ENCODE results near the gene MTCL3.

MTCL3 gene

DNA sequence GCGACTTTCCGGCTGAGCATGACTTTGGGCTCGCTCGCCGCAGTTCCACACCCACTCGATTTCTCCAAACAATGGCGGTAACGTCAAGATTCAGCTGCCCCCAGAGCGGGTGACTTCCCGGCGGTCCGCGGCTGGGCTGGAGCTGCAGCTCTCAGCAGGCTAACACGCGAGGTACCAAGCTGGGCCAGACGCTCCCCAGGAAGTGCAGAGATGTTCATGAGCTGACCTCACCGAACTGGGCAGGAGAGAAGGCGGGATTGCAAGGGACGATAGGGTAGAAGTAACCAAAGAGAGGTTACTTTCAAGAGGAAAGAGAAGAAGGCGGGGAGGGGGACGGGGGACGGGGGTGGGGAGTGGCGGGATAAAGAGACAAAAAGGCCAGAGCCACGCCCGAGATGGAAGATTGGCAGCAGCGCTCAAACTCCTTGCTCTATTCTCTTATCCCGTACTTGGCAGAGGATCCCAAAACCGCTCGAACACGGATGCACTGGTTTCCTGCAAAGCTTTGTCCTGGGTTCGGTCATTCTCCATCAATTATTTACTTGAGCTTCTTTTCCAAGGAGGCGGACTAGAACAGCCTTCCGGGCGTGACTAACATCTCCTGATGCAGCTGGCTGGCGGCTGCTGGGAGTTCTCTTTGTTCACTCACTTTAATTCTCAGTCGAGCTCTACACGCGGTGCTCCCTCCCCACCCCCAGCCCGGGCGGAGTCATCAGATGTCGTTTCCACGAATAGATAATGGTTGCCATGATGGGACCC, at the start of gene MTCL3:
MTCL3 (minus strand) TSS at position 626 of the 759 bp plus-strand sequence.
- POLR2A ChIA-PET, result interaction anchor here (0.5 to 0.6 kb wide), 3 partner anchors 148 to 824 kb away, joined by 3 to 6 read pairs (median 4); no protein-coding TSS in a partner anchor
- CTCF ChIA-PET, result interaction anchor here (0.6 to 4.9 kb wide), 7 partner anchors 10 to 107 kb away, joined by 3 to 22 read pairs (median 4); no protein-coding TSS in a partner anchor
- Mint-ChIP-seq H3K4me1 (peaks cover 44% of the 10 kb centered on the region), H3K27me3 (peaks cover 56% of the 10 kb centered on the region), H3K4me3 (peak within 1 kb of the TSS; percentile 71), H3K27ac (peak within 1 kb of the TSS; percentile 42), H3K9me3 (no peaks in the 10 kb centered on the region), H3K36me3 (ENCODE audit: low read depth) (peaks cover 3% of the 10 kb centered on the region)
- peak; percentile 18 for DNase-seq

DNA sequence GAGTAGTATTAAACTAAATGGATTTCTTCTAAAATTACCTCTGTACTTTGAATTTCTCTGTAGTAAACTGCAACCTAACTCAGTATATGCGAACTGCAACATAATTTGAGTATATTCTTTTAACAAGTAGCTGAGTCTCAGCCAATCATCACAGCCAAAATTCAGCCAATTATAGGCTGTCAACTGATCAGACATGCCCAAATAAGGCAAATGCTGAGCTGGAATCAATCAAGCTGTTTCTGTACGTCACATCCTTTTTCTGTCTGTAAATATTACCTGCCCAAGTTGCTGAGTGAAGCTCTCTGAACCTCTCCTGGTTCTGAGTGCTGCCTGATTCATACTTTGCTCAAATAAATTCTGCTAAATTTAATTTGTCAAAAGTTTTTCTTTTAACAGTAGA, 48.3 kb upstream of the MTCL3 start:
- Mint-ChIP-seq H3K36me3 (ENCODE audit: low read depth) (no peaks in the 10 kb centered on the region), H3K9me3 (no peaks in the 10 kb centered on the region), H3K27ac (no peak overlapping the region), H3K27me3 (peaks cover 8% of the 10 kb centered on the region), H3K4me1 (peaks cover 9% of the 10 kb centered on the region), H3K4me3 (no peak overlapping the region)
- POLR2A ChIA-PET, result no interaction called here
- CTCF ChIA-PET, result no interaction called here
- no peak for DNase-seq

DNA sequence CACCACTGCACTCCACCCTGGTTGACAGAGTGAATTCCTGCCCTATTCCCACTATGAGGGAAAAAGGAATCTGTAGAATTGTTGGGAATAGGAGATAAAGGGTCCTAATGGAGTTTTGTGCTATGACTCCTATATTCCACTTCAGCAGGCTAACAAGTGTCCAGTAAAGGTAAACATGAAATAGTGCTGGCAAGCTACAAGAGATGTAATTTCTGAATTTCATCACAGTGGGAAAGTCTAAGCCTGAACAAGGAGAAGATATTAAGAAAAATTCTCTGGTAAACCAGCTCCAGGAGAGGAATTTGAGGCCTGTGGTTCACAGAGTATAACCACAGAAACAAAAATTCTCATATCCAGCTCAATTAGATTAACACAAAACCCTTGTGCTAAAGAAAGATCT, 47.5 kb upstream of the MTCL3 start:
- no peak for DNase-seq
- Mint-ChIP-seq H3K36me3 (ENCODE audit: low read depth) (no peaks in the 10 kb centered on the region), H3K9me3 (no peaks in the 10 kb centered on the region), H3K4me3 (no peak overlapping the region), H3K4me1 (peaks cover 9% of the 10 kb centered on the region), H3K27me3 (peaks cover 12% of the 10 kb centered on the region), H3K27ac (no peak overlapping the region)
- POLR2A ChIA-PET, result no interaction called here
- CTCF ChIA-PET, result no interaction called here

DNA sequence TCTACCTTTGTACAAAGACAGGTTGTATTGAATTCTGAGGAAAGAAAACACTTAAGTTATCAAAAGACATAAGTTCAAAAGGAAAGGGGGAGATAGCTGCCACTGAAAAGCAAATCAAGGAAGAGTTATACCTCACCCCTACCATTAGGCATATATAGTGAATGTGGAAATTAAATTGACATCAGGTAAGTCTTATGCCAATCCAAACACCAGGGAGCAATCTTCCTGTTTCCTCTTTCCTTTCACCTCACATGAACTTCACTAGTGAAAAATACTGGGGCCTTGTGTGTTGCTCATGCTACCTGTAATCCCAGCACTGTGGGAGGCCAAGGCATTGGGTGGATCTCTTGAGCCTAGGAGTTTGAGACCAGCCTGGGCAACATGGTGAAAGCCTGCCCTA, 47.0 kb upstream of the MTCL3 start:
- no peaks in the 10 kb centered on the region for H3K36me3 Mint-ChIP-seq (ENCODE audit: low read depth)
- ChIA-PET CTCF (no interaction called here), POLR2A (no interaction called here)
- H3K27me3 Mint-ChIP-seq, result peaks cover 16% of the 10 kb centered on the region
- no peak overlapping the region for H3K27ac Mint-ChIP-seq
- peaks cover 6% of the 10 kb centered on the region for H3K4me1 Mint-ChIP-seq
- no peaks in the 10 kb centered on the region for H3K9me3 Mint-ChIP-seq
- no peak overlapping the region for H3K4me3 Mint-ChIP-seq
- no peak for DNase-seq

DNA sequence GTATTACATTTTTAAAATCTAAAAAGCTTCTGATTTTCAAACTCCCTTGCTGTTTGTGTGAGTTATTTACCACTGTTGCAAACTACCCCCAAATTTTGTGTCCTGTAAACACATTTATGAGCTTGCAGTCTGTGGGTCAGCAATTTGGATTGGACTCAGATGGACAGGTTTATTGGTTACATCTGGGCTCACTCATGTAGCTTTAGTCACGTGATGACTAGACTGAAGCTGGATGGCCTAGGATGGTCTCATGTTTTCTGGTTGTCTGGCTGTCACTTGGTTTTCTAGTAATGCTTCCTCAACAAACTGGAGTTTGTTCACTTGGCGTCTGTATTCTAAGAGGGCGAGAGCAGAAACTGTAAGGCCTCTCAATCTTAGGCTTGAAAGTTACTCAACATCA, 45.6 kb upstream of the MTCL3 start:
- no peaks in the 10 kb centered on the region for H3K9me3 Mint-ChIP-seq
- no peaks in the 10 kb centered on the region for H3K36me3 Mint-ChIP-seq (ENCODE audit: low read depth)
- DNase-seq, result no peak
- H3K4me3 Mint-ChIP-seq, result no peak overlapping the region
- peaks cover 20% of the 10 kb centered on the region for H3K27me3 Mint-ChIP-seq
- no peak overlapping the region for H3K27ac Mint-ChIP-seq
- no peaks in the 10 kb centered on the region for H3K4me1 Mint-ChIP-seq
- ChIA-PET POLR2A (no interaction called here), CTCF (no interaction called here)

DNA sequence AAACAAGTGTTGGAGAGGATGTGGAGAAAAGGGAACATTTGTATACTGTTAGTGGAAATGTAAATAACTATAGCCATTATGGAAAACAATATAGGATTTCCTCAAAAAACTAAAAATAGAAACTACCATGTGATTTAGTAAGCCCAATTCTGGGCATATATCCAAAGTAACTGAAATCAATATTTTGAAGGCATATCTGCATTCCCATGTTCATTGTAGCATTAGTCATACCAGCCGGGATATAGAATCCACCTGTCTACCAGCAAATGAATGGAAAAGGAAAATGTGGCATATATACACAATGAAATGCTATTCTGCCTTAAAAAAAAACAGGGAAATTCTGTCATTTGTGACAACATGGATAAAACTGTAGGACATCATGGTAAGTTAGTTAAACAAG, 42.5 kb upstream of the MTCL3 start:
- no peaks in the 10 kb centered on the region for H3K4me1 Mint-ChIP-seq
- peaks cover 20% of the 10 kb centered on the region for H3K27me3 Mint-ChIP-seq
- no peaks in the 10 kb centered on the region for H3K9me3 Mint-ChIP-seq
- no peak overlapping the region for H3K4me3 Mint-ChIP-seq
- CTCF ChIA-PET, result no interaction called here
- H3K27ac Mint-ChIP-seq, result no peak overlapping the region
- DNase-seq, result no peak
- POLR2A ChIA-PET, result no interaction called here
- no peaks in the 10 kb centered on the region for H3K36me3 Mint-ChIP-seq (ENCODE audit: low read depth)

DNA sequence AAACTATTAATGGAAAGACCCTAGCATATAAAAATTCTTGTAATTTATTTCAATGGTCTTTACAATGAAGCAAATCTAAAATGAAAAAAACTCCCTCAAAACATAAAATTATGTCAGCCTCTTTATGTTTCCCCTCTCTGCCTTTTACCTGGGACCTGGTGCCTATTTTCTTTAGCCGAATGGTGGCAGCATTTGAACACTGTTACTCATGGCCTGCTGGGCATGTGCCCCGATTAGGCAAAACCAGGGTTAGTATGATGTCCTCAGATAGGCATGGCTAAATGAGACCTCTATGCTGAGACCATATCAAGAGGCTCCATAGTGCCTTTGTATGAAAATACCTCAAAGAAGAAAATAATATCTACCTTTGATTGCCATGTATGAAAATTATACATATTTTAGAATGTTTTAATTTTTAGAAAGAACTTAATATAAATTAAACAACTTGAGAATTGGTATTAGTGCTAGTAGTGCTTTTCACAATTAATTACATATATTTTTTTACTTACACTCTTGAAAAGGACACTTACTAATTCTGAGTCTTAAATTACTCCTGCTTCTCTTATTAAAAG, 35.4 kb upstream of the MTCL3 start:
- peak; percentile 17 for DNase-seq
- CTCF ChIA-PET, result no interaction called here
- H3K4me3 Mint-ChIP-seq, result no peak overlapping the region
- H3K36me3 Mint-ChIP-seq (ENCODE audit: low read depth), result no peaks in the 10 kb centered on the region
- peaks cover 25% of the 10 kb centered on the region for H3K27me3 Mint-ChIP-seq
- POLR2A ChIA-PET, result no interaction called here
- H3K27ac Mint-ChIP-seq, result no peak overlapping the region
- no peaks in the 10 kb centered on the region for H3K4me1 Mint-ChIP-seq
- no peaks in the 10 kb centered on the region for H3K9me3 Mint-ChIP-seq

DNA sequence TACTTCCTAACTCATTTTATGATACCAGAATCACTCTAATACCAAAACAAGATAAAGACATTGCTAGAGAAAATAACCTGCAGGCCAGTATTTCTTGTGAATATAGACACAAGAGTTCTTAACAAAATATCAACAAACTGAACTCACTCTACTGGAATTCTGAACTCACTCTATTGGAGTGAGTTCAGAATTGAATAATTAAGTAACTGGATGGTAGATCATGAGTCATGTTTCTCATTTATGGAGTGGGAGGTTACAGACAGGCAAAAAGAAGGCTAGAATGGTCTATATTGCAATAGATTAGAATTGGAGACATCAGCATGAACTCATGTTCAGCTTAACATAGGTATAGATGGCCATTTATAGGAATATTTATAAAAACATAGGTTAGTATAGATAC, 31.3 kb upstream of the MTCL3 start:
- DNase-seq, result no peak
- H3K4me3 Mint-ChIP-seq, result no peak overlapping the region
- ChIA-PET CTCF (no interaction called here), POLR2A (no interaction called here)
- H3K27ac Mint-ChIP-seq, result no peak overlapping the region
- H3K27me3 Mint-ChIP-seq, result peaks cover 29% of the 10 kb centered on the region
- no peaks in the 10 kb centered on the region for H3K9me3 Mint-ChIP-seq
- H3K4me1 Mint-ChIP-seq, result no peaks in the 10 kb centered on the region
- H3K36me3 Mint-ChIP-seq (ENCODE audit: low read depth), result no peaks in the 10 kb centered on the region

DNA sequence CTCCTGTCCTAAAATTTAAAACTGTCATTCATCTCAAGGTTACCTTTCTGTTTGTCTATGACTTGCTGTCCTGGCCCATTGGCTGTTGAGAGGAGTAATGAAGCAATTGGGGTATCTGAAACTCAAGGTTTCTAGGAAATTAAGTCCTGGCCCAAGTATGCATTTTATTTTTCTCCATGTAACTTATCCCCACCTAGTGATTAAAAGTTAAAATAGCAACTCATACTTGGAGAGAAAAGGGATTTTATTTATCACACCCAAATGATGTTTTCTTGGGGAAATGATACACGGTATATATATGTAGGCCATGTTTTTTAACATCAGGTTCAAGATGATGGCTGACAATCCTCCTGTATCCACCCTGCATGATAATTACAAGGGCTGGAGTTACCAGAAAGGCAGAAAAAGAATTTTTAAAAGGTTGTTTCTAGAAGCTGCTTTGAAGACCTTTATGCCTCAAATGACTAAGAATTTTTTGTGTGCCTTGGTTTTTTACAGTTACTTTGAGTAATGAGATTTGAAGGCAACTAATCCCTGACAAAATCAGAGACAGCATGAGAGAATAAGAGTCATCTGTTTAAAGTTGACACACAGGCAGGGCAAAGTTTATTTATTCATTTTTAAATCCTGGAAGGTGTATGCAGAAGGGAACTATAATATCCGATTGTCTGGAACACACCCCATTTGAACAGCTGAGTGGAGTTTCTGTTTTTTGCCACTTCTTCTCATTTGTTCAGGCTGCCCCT, 28.9 kb upstream of the MTCL3 start:
- CTCF ChIA-PET, result interaction anchor here (1.1 kb wide), 1 partner anchor 257 kb away, joined by 4 read pairs; no protein-coding TSS in a partner anchor
- Mint-ChIP-seq H3K4me3 (no peak overlapping the region), H3K36me3 (ENCODE audit: low read depth) (no peaks in the 10 kb centered on the region), H3K4me1 (no peaks in the 10 kb centered on the region), H3K9me3 (no peaks in the 10 kb centered on the region), H3K27me3 (peaks cover 27% of the 10 kb centered on the region), H3K27ac (no peak overlapping the region)
- POLR2A ChIA-PET, result no interaction called here
- no peak for DNase-seq

DNA sequence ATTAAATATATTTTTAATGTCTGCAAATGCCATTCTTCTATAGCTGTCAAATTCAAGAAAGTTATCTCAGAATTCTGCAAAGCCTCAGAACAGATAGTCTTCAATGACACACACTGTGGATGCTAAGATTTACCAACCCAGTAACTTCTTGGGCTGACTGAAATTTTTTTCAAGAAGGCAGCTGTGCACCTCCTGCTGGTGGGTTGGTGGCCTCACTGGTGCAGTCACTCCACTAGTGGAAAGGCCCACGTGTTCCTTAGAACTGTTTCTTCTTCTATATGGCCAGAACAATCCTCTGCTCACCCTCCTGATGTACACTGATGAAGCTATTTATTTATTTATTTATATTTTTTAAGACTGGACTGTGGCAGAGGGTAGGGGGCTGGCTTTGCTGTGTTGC, 28.1 kb upstream of the MTCL3 start:
- Mint-ChIP-seq H3K36me3 (ENCODE audit: low read depth) (no peaks in the 10 kb centered on the region), H3K9me3 (no peaks in the 10 kb centered on the region), H3K4me3 (no peak overlapping the region), H3K4me1 (no peaks in the 10 kb centered on the region), H3K27me3 (peaks cover 24% of the 10 kb centered on the region), H3K27ac (no peak overlapping the region)
- ChIA-PET CTCF (interaction anchor here (1.1 kb wide), 1 partner anchor 256 kb away, joined by 4 read pairs; no protein-coding TSS in a partner anchor), POLR2A (no interaction called here)
- peak; percentile 19 for DNase-seq

DNA sequence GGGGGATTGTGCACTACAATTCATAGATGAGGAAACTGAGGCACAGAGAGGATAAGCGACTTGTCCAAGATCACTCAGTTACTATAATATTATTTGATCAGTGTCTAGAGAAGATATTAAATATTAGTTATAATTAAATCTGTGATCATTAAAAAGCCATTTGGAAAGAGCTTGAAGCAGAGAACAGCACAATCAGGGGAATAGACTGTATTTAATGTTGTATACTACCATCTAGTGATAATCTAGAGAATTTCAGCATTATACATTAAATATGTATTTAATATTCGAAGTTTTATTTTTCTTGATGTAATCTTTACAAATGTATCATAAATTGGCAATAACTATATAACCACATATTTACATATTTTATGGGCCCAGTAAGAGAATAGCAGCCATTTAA, 20.1 kb upstream of the MTCL3 start:
- H3K4me3 Mint-ChIP-seq, result no peak overlapping the region
- POLR2A ChIA-PET, result no interaction called here

DNA sequence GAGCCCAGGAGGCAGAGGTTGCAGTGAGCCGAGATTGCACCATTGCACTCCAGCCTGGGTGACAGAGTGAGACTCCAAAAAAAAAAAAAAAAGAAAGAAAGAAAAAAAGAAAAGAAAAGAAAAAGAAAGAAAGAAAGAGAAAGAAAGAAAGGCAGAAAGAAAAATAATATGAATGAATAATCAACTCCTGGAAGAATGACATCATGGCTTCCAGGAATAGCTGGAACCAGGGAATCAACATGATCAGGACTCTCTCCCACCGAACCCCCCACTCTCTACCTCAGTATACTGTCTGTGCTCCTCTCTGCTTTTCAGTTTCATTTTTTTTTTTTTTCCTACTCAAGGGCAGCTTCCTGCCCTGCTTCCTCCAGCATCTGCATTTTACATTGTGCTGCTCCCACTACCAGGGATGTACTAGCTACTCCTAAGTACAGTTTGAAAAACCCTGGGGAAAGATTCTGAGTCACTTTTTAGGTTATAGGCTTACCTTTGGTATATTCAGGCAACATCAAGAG, 19.7 kb upstream of the MTCL3 start:
- ChIA-PET CTCF (interaction anchor here (0.7 to 3.8 kb wide), 9 partner anchors 20 to 737 kb away, joined by 3 to 17 read pairs (median 3); partner anchors contain the start of gene MTCL3), POLR2A (no interaction called here)
- Mint-ChIP-seq H3K9me3 (no peaks in the 10 kb centered on the region), H3K27ac (no peak overlapping the region), H3K27me3 (peaks cover 28% of the 10 kb centered on the region), H3K4me1 (peaks cover 2% of the 10 kb centered on the region), H3K4me3 (no peak overlapping the region), H3K36me3 (ENCODE audit: low read depth) (no peaks in the 10 kb centered on the region)
- no peak for DNase-seq

More for the DNA sequence above, 20.1 kb upstream of the MTCL3 start:
- Mint-ChIP-seq H3K36me3 (ENCODE audit: low read depth) (no peaks in the 10 kb centered on the region), H3K4me1 (peaks cover 2% of the 10 kb centered on the region), H3K27ac (no peak overlapping the region), H3K27me3 (peaks cover 24% of the 10 kb centered on the region), H3K9me3 (no peaks in the 10 kb centered on the region)
- CTCF ChIA-PET, result interaction anchor here (0.6 to 3.8 kb wide), 10 partner anchors 21 to 738 kb away, joined by 3 to 17 read pairs (median 4); partner anchors contain the start of genes MTCL3 and RNF146
- no peak for DNase-seq

DNA sequence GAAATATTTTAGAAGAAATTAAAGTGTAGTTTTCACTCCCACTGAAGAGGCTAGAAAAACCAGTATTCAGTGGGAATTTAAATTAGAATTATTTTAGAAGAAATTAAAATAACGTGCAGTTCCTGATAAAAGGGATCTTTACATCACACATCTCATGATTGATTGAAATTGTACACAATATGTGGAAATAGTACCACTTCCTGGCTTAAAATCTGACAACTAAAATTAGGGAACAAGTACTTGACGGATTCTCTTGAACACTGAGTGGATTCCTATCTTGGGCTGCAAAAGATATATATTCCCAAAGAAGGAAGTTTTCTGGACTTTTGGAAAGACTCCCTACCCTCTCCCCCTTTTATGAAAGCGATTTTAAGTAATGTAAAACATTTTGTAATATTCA, 14.6 kb upstream of the MTCL3 start:
- Mint-ChIP-seq H3K4me1 (no peaks in the 10 kb centered on the region), H3K9me3 (no peaks in the 10 kb centered on the region), H3K27ac (no peak overlapping the region), H3K4me3 (no peak overlapping the region), H3K36me3 (ENCODE audit: low read depth) (no peaks in the 10 kb centered on the region), H3K27me3 (peaks cover 36% of the 10 kb centered on the region)
- DNase-seq, result no peak
- ChIA-PET POLR2A (no interaction called here), CTCF (no interaction called here)

Measured in activated CD4-positive, alpha-beta T cell treated with anti-CD3 and anti-CD28 coated beads, Interleukin-2, amount 10 ng/mL, durations not matched to agents 7 days and 5 days (primary cell).